Peyer's patch (tissue), 4 donors: ENCODE data around the gene HEPN1.

Experiments
- POLR2A ChIP-seq, 2 donors: fragments of 450-650 bp; IDR thresholded peaks; one replicate each; pipeline ENCODE4 v1.5.1; 2017; ENCODE audit warnings: antibody characterized with exemption in 2 of 2, mild to moderate bottlenecking in 2 of 2, moderate library complexity in 2 of 2
- TF ChIP-seq, protein P1 (sequence below), 6 experiments: fragments of 450-650 bp in 4 of 6; fragments of 200-600 bp in 2 of 6; sonication (generic) in 1 of 6; IDR thresholded peaks; one replicate each; pipeline ENCODE4 v1.5.1; 2017 to 2019; ENCODE audit warnings: antibody characterized with exemption in 6 of 6, mild to moderate bottlenecking in 3 of 6, moderate library complexity in 1 of 6

DNA sequence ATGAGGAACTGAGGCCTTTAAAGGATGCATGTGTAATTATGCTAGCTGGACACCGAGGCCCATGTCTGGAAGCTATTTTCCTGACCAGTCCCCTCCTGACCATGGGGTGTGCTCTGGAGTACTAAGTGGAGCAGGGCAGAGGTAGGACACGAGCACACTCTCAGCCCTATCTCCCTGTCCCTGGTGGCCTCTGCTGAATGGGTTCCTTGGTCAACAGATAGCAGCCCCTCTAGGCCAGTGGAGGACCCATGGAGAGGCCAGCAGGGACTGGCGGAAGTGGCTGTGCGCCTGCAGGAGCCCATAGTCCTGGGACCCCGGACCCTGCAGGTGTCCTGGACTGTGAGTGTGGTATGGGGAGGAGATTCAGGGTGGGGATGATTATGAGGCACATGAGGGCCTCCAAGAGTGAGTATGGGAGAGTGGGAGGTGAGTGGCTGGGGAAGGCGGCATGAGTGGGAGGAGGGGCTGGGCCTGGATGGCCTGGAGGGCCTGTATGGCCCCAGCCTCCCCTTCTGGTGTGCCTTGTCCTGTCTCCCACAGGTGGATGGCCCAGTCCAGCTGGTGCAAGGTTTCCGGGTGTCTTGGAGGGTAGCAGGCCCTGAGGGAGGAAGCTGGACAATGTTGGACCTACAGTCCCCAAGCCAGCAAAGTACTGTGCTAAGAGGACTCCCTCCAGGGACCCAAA, 44.3 kb upstream of the HEPN1 start:
- no peak for TF ChIP-seq POLR2A (IDR thresholded peaks at IDR 0.05)
- TF ChIP-seq, protein P1, sequence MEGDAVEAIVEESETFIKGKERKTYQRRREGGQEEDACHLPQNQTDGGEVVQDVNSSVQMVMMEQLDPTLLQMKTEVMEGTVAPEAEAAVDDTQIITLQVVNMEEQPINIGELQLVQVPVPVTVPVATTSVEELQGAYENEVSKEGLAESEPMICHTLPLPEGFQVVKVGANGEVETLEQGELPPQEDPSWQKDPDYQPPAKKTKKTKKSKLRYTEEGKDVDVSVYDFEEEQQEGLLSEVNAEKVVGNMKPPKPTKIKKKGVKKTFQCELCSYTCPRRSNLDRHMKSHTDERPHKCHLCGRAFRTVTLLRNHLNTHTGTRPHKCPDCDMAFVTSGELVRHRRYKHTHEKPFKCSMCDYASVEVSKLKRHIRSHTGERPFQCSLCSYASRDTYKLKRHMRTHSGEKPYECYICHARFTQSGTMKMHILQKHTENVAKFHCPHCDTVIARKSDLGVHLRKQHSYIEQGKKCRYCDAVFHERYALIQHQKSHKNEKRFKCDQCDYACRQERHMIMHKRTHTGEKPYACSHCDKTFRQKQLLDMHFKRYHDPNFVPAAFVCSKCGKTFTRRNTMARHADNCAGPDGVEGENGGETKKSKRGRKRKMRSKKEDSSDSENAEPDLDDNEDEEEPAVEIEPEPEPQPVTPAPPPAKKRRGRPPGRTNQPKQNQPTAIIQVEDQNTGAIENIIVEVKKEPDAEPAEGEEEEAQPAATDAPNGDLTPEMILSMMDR (IDR thresholded peaks at IDR 0.05) = no peak
